ENCODE data around the gene SH3GLB2. TPM values are rescaled to one million over a fixed set of nuclear protein-coding genes. Genes with fewer than 3 reads are reported as not detected.

SH3GLB2 gene
- total RNA-seq, 6 experiments from 2014 or later: 38.1 to 56.1 (median 42.7) TPM

DNA sequence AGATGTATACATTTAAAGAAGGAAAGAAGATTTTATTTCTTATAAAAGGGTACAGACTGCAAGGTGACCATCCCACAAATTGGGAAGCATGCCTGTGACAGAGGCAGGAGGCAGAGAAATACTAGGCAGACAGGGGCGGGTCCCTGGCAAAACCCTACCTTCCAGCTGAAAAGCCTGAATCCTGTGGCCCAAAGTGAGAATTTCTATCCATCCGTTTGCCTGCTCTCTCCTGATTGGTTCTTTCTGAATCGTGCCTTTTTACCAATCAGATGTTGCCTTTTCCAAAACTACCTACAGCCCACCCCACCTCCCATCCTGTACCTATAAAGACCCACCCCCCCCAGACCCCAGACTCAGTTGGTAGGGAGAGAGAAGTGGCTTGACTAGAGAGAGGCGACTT, 3.4 kb upstream of the SH3GLB2 start:
- DNase-seq: no peak
- no peaks in the 10 kb centered on the region for H3K36me3 Mint-ChIP-seq (ENCODE audit: low read depth)
- H3K27me3 Mint-ChIP-seq (ENCODE audit: insufficient read depth): peaks cover 1% of the 10 kb centered on the region; the same call in 1 of the 2 replicates
- no peak overlapping the region for H3K4me3 Mint-ChIP-seq
- H3K9me3 Mint-ChIP-seq: no peaks in the 10 kb centered on the region
- TF ChIP-seq, protein P1, sequence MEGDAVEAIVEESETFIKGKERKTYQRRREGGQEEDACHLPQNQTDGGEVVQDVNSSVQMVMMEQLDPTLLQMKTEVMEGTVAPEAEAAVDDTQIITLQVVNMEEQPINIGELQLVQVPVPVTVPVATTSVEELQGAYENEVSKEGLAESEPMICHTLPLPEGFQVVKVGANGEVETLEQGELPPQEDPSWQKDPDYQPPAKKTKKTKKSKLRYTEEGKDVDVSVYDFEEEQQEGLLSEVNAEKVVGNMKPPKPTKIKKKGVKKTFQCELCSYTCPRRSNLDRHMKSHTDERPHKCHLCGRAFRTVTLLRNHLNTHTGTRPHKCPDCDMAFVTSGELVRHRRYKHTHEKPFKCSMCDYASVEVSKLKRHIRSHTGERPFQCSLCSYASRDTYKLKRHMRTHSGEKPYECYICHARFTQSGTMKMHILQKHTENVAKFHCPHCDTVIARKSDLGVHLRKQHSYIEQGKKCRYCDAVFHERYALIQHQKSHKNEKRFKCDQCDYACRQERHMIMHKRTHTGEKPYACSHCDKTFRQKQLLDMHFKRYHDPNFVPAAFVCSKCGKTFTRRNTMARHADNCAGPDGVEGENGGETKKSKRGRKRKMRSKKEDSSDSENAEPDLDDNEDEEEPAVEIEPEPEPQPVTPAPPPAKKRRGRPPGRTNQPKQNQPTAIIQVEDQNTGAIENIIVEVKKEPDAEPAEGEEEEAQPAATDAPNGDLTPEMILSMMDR (IDR thresholded peaks at IDR 0.05): no peak
- H3K27ac Mint-ChIP-seq: no peak overlapping the region
- H3K4me1 Mint-ChIP-seq (ENCODE audit: low read depth): peaks cover 16% of the 10 kb centered on the region

DNA sequence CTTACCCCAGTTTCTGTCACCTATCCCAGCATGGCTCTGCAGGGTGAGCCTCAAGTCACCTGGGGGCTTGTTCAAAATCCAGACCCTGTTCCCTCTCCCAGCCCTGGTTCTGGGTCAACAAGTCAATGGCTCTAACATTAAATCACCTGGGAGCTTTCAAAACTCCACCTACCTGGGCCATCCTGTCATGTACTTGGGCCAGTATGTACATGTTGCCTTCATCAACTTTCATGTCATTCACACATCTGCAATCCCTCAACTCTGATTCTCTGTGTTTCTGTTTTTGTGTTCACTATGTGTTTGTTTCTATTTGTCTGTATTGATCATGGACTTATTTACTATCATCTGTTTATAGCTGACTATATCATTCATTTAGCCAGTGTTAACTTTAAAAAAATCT, 2.1 kb upstream of the SH3GLB2 start:
- no peaks in the 10 kb centered on the region for H3K36me3 Mint-ChIP-seq (ENCODE audit: low read depth)
- TF ChIP-seq, protein P1 (IDR thresholded peaks at IDR 0.05): no peak
- H3K27ac Mint-ChIP-seq: no peak overlapping the region
- no peak for DNase-seq
- no peak overlapping the region for H3K4me3 Mint-ChIP-seq
- H3K9me3 Mint-ChIP-seq: no peaks in the 10 kb centered on the region
- peaks cover 3% of the 10 kb centered on the region; the same call in 1 of the 2 replicates for H3K27me3 Mint-ChIP-seq (ENCODE audit: insufficient read depth)
- H3K4me1 Mint-ChIP-seq (ENCODE audit: low read depth): peaks cover 19% of the 10 kb centered on the region

DNA sequence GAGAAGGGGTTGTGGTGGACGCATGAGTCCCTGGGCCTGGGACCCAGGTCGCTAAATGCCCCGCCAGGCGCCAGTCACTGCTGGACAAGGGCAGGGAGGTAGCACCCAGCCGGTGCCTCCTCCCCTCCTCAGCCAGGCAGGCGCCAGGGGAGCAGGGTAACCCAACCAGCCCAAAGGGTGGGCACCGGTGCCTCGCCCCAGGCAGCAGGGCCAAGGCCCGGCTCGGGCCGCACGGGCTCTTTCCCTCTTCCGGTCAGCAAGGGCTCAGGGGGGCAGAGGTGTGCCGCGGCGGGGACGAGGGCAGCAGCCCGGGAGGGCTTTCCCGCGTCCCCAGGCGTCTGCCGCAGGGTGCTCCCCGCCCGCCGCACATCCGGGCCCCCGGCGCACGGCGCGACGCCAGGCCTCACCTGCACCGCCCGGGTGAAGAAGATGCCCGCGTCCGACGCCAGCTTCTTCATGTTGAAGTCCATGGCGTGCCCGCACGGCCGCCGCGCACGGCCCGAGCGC, 393 bp downstream of the SH3GLB2 start:
- H3K9me3 Mint-ChIP-seq: no peaks in the 10 kb centered on the region
- peak overlapping the region; percentile 88 for H3K4me3 Mint-ChIP-seq
- TF ChIP-seq, protein P1 (IDR thresholded peaks at IDR 0.05): no peak
- 0 out of 2 replicates have a peak overlapping the region, but pooled peaks have one; percentile 27 for H3K27ac Mint-ChIP-seq
- peaks cover 3% of the 10 kb centered on the region; the same call in 1 of the 2 replicates for H3K27me3 Mint-ChIP-seq (ENCODE audit: insufficient read depth)
- H3K4me1 Mint-ChIP-seq (ENCODE audit: low read depth): peaks cover 32% of the 10 kb centered on the region
- no peaks in the 10 kb centered on the region for H3K36me3 Mint-ChIP-seq (ENCODE audit: low read depth)
- no peak for DNase-seq

DNA sequence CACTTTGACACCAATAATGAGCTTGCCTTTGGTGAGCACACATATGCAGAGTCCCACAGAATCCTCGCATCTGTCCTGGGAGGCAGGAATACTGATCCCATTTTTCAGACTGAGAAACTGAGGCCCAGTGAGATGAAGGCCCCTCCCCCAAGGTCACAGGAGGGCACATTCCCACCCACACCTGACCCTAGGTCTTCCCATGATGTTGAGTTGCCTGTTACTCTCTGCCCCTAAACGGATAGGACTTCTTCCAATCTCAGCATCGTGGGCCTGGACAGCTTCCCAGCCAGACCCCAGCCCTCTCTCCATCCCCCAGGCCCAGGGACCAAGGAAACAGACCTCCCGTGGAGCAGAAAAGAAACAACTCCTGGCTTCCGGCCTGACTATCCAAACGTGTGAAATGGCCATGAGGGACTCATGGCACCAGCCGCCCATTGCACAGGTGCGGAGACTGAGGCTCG, 877 bp downstream of the SH3GLB2 start:
- Mint-ChIP-seq H3K4me1 (ENCODE audit: low read depth) (peaks cover 37% of the 10 kb centered on the region), H3K27me3 (ENCODE audit: insufficient read depth) (peaks cover 2% of the 10 kb centered on the region; the same call in 1 of the 2 replicates), H3K36me3 (ENCODE audit: low read depth) (no peaks in the 10 kb centered on the region), H3K4me3 (peak overlapping the region; percentile 88), H3K9me3 (no peaks in the 10 kb centered on the region), H3K27ac (peak overlapping the region; percentile 27; the same call in 1 of the 2 replicates)
- TF ChIP-seq, protein P1 (IDR thresholded peaks at IDR 0.05): no peak
- no peak for DNase-seq

DNA sequence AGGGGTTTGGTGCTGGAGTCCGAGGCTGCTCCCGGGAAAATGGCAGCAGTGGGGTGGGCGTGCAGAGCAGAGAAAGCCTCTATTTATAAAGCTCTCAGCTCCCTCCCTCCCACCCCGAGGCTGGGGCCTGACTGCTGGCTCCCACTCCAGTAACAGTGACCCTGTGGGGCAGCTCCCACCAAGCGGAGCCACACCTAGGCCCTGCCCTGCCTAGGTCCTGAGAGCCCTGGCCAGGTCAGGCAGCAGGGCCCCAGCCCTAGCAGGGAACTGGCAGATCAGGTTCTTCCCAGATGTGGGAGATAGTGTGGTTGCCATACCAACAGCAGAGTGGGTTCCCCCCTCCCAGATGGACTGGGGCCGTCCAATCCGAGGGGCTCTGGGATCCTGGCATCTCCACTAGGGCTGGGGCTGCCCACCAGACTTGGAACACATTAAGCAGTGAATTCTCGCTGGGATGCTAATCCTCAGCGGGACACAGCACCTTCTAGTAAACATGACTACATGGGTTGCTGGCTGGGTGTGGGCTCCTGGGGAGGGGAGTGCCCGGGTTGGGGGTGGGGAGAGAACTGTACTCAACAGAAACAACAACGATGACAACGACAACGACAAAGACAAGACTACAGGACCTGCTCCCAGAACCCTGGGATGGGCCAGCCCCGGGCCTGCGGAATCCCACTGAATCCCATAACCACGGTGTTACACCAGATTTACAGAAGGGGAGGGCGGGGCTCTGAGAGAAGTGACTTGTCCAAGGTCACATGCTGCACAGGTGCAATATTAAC, 1.5 kb downstream of the SH3GLB2 start:
- TF ChIP-seq, protein P1 (IDR thresholded peaks at IDR 0.05): no peak
- Mint-ChIP-seq H3K4me1 (ENCODE audit: low read depth) (peaks cover 41% of the 10 kb centered on the region), H3K4me3 (peak overlapping the region; percentile 88), H3K36me3 (ENCODE audit: low read depth) (no peaks in the 10 kb centered on the region), H3K27ac (0 out of 2 replicates have a peak overlapping the region, but pooled peaks have one; percentile 27), H3K9me3 (no peaks in the 10 kb centered on the region), H3K27me3 (ENCODE audit: insufficient read depth) (peaks cover 2% of the 10 kb centered on the region; the same call in 1 of the 2 replicates)
- DNase-seq: no peak

All from HFFc6 (cell line).